ENCODE data around the gene RING1. TPM values are rescaled to one million over a fixed set of nuclear protein-coding genes. Genes with fewer than 3 reads are reported as not detected.

The RING1 gene
- total RNA-seq, 2 experiments from 2014 or later: 36.4 to 38.8 TPM

DNA sequence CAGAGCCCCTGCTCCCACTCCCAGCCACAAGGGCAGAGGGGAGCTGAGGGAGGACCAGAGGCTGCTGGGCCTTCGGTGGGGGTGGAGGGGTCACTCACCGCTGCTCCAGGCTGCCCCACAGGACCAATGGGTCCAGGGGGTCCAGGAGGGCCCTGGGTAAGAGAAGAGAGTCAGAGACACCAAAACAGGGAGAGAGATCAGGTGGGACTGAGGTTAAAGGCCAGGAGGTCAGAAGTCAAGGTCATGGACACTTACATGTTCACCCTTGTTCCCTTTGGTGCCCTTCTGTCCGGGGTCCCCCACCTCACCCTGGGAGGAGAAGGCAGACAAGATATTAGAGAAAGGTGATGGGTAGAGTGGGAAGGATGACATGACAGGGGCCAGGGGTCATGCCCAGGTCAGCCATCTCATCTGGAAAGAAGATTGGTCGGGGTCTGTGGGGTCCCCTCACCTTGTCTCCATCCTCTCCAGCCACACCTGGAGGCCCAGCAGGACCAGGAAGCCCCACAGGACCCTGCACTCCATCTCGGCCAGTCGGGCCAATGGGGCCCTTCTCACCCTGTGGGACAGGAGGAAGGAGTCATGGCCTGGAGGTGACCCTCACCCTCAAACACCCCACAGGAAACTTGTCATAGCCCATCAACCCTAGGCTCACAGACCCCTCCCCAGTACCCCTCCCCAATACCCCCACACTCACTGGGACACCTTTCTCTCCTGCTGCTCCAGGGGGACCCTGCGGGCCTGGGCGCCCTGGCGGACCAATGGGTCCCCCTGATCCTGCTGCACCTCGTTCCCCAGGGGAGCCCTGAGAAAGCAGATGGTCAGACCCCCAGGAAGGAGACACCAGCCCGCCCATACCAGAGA, 37.1 kb upstream of the RING1 start:
- CTCF ChIA-PET: no interaction called here
- POLR2A ChIA-PET: no interaction called here

DNA sequence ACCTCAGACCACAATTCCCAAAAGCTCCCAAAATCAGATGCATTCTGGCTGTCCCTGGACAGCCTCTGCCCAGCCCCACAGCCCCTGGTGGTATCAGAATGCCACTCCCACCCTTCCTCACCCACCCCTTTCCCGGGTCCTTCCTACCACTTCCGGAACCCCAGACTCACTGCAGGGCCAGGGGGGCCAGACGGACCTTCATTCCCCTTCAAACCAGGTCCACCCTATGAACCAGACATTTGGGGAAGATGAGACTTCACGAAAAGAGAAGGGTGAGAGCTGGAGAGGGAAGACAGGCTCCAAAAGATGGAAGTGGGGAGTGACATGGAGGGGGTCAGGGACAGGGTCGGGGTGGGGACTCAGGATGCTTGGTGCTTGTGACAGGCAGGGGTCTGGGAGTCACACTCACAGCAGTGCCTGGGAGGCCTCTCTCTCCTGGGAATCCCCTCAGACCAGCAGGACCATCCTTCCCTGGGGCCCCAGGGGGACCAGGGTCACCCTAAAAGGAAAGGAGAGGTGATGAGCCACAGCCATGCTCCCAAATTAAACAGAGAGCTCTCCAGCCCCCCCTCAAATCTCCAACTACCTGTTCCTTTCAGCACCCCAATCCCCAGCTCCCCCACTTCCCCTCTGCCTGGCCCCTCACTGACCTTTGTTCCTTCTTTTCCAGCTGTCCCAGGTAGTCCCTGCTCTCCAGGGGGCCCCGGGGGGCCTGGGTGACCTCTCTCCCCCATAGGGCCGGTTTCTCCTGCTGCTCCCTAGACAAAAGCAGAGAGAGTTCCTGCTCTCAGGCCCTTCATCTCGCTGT, 36.2 kb upstream of the RING1 start:
- ChIA-PET POLR2A (no interaction called here), CTCF (interaction anchor here (0.7 to 1.2 kb wide), 2 partner anchors 13 to 52 kb away, joined by 4 read pairs; no protein-coding TSS in a partner anchor)

DNA sequence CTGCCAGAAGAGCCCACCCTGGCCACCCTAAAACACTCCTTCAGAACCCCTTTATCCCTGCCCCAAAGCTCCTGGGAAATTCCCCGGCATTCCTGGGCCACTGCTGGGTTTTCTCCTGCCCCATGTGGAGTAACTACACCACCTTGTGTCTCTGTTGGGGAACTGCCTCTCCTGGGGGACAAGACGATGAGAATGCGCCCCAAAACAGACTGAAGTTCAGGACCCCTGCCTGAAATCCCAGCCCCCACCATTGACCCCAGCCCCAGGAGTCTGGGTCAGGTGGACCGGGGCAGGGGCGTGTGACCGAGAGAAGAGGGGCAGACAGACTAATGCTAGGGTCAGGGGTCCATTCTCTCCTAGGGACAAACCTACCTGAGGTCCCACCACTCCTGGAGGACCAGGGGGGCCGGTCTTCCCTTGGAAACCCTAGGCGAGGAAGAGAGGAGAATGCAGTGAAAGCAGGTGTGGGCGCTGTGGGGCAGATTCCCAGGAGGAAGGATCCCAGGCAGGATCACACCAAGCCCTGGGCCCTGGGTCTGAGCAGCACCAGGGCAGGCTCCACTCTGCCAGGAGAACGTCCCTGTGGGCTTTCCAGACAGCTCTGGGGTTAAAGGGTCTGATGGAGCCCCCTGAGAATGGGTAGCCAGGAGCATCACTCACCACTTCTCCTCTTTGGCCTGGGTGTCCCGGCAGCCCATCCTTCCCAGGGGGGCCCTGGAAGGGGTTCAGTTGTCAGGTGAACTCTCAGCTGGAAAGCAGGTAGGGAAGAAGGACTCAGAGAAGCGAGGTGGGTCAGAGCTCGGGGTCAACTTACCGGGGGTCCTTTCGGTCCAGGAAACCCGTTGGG, 35.4 kb upstream of the RING1 start:
- POLR2A ChIA-PET: interaction anchor here (0.6 kb wide), 1 partner anchor 327 kb away, joined by 3 read pairs; no protein-coding TSS in a partner anchor
- CTCF ChIA-PET: interaction anchor here (0.7 to 1.2 kb wide), 3 partner anchors 12 to 53 kb away, joined by 3 to 4 read pairs (median 4); no protein-coding TSS in a partner anchor

GRCh38 chr6:33173535-33174180, 34.6 kb upstream of the RING1 start:
- POLR2A ChIA-PET: no interaction called here
- CTCF ChIA-PET: interaction anchor here (0.7 to 1.3 kb wide), 2 partner anchors 12 to 24 kb away, joined by 3 to 4 read pairs; no protein-coding TSS in a partner anchor

DNA sequence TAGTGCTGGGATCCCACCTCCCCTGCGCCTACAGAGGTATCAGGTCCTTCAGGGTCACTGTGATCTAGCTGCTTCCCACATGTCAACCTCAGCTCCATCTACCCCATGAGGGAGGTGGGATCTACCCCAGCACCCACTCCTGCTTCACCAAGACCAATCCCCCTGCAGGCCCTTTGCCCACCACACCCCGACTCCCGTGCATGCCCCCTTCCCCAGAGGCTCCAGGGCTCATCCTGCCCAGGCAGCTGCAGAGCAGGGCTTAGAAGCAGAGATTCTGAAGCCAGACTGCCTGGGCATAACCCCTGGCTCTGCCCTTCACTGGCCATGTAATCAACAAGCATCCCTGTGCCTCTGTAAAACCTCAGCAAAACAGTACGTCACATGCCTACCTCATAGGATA, 33.5 kb upstream of the RING1 start:
- CTCF ChIA-PET: interaction anchor here (0.6 to 1.3 kb wide), 3 partner anchors 14 to 69 kb away, joined by 3 to 6 read pairs (median 4); no protein-coding TSS in a partner anchor
- POLR2A ChIA-PET: no interaction called here

DNA sequence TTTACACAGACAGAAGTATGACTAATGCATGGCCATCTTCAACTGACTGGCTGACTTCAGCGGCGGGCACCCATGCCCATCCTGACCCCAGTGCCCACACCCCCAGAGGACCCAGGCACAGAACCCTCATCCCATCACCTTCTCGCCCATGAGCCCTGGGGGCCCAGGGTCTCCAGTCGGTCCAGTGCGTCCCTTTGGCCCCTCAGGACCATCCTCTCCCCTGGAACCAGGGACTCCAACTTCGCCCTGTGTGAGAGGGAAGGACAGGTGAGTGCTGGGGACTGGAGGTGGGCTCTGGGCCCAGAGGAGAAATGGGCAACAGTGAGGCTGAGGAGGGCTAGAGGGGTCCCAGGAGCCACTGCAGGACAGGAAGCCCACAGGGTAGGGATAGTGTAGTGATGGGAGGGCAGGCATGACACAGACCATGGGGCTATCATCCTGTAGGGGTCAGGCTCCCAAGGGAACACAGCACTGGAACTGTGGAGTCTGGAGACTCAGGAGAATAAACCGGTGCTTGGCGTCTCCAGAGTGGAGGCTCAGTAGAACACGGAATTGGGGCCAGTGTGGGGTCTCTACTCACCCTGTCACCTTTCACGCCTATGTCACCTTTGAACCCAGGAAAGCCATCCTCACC, 32.7 kb upstream of the RING1 start:
- CTCF ChIA-PET: interaction anchor here (0.5 to 1.1 kb wide), 3 partner anchors 14 to 72 kb away, joined by 3 read pairs; no protein-coding TSS in a partner anchor
- POLR2A ChIA-PET: no interaction called here

DNA sequence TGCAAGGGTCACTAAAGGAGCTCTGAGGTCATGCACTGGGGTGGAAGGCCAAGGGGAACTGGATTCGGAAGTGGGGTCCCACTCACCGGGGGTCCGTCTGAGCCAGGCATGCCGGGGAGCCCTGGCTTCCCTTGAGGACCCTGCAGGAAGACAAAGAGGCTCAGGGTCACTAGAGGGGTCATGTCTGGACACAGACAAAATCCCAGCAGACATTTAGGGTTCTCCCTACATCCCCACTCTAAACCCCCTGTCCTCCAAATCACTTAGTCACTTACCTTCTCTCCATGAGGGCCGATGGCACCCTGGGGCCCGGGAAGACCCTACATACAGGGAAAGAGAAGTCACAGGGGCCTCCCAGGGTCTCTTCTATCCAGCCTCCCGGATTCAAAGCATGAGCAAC, 31.4 kb upstream of the RING1 start:
- CTCF ChIA-PET: no interaction called here
- POLR2A ChIA-PET: no interaction called here

- CTCF ChIA-PET: no interaction called here
- POLR2A ChIA-PET: no interaction called here
Observed at GRCh38 chr6:33177552-33178446, 30.5 kb upstream of the RING1 start.

DNA sequence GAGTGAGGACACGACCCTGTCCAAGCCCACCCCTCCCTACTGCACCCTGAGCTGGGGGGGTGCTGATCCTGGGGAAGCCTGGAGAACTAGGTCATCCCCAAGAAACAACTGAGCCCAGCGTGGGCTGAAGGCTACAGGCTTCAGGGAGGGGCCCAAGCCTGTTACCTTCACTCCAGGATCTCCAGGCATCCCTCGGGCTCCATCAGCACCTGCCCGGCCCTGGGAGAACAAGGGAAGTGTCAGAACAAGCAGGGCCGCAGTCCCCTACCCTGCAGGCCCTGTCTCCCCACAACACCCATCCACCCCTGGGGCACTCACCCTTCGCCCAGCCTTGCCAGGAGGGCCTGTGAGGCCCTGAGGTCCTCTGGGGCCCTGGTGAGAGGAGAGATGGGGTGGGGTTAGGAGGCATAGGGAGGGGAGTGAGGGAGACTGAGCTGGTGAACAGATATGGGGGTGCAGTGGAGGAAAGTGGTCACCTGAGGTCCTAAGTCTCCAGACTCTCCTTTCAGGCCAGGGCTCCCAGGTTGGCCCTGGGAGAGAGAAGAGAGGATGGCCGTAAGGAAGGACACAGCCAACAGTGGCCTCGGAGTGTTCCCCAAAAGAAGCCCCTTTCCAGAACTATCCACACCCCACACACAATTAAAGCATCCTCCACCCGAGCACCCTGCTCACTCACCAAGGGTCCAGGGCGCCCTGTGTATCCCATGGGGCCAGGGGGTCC, 29.4 kb upstream of the RING1 start:
- CTCF ChIA-PET: no interaction called here
- POLR2A ChIA-PET: no interaction called here

DNA sequence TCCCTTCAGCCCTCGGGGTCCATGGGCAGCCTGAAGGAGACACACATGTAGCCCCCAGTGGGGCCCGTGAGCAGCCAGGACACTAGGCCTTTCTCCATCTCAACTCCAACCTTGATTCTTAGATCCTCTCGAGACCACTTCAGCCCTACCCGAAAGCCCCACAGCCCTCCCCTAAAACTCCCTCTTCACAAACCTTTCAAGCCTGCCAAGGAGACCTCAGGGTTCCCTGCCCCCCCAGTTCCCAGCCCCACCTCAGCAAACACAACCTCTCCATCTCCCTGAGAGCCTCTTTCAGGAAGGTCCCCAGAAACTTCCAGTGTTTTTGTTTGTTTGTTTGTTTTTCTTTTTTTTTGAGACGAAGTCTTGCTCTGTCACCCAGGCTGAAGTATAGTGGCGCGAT, 27.2 kb upstream of the RING1 start:
- POLR2A ChIA-PET: no interaction called here
- CTCF ChIA-PET: no interaction called here

GRCh38 chr6:33183071-33183683, 25.1 kb upstream of the RING1 start:
- ChIA-PET CTCF (interaction anchor here (0.8 to 1.9 kb wide), 2 partner anchors 14 to 60 kb away, joined by 3 to 9 read pairs; no protein-coding TSS in a partner anchor), POLR2A (interaction anchor here (0.8 to 1.4 kb wide), 3 partner anchors 16 to 65 kb away, joined by 3 to 6 read pairs (median 3); no protein-coding TSS in a partner anchor)

DNA sequence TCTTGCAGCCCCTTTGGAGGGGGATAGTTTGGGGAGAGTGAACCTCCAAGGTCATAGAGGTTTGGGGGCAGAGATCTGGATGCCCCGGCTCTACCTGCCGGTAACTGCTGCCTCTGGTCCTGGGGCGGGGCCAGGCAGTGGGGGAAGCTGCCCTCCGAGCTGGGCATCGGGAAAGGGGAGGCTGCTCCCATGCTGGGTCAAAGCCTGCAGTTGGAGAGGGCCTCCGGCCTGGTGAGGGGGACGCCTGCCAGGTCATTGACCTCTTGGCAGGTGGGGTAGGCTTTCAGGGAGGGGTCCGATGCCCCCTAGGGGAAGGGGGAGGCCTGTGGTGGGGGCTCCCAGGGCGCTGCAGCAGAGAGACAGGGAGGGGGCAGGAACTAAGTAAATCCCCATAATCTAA, 23.1 kb upstream of the RING1 start:
- POLR2A ChIA-PET: no interaction called here
- CTCF ChIA-PET: no interaction called here

- ChIA-PET CTCF (no interaction called here), POLR2A (no interaction called here)
Observed at GRCh38 chr6:33185654-33186187, 22.6 kb upstream of the RING1 start.

GRCh38 chr6:33187809-33188208, 20.5 kb upstream of the RING1 start:
- POLR2A ChIA-PET: no interaction called here

GRCh38 chr6:33189164-33189563, 19.1 kb upstream of the RING1 start:
- POLR2A ChIA-PET: no interaction called here
- CTCF ChIA-PET: interaction anchor here (1.2 to 1.9 kb wide), 2 partner anchors 8 to 60 kb away, joined by 4 to 10 read pairs; no protein-coding TSS in a partner anchor

More at GRCh38 chr6:33187809-33188208, 20.5 kb upstream of the RING1 start:
- CTCF ChIA-PET: no interaction called here
